ENCODE measurements around the gene TACC2.
"Not testable (repeated sequence)": the region's sequence is repeated elsewhere in the genome, so short reads cannot be mapped to it uniquely, and the experiment has no call there.

The TACC2 gene

GRCh38 chr10:122203180-122203579 is 214.2 kb downstream of the TACC2 start:
- not testable (repeated sequence) for DNase-seq

- no peak for DNase-seq
Observed at GRCh38 chr10:122204691-122205489, 215.9 kb downstream of the TACC2 start.

- no peak for DNase-seq
Observed at GRCh38 chr10:122206471-122207065, 217.6 kb downstream of the TACC2 start.

- DNase-seq, result no peak
Observed at GRCh38 chr10:122207163-122207562, 218.2 kb downstream of the TACC2 start.

- no peak for DNase-seq
Observed at GRCh38 chr10:122207596-122207995, 218.6 kb downstream of the TACC2 start.

GRCh38 chr10:122208571-122209430 is 219.8 kb downstream of the TACC2 start:
- DNase-seq, result no peak

GRCh38 chr10:122210481-122211265 is 221.7 kb downstream of the TACC2 start:
- no peak for DNase-seq

GRCh38 chr10:122213364-122213763 is 224.4 kb downstream of the TACC2 start:
- no peak for DNase-seq

- no peak for DNase-seq
Observed at GRCh38 chr10:122213766-122214165, 224.8 kb downstream of the TACC2 start.

GRCh38 chr10:122216047-122216446 is 227.1 kb downstream of the TACC2 start:
- no peak for DNase-seq

GRCh38 chr10:122219340-122219739 is 230.4 kb downstream of the TACC2 start:
- DNase-seq, result no peak

- no peak for DNase-seq
Observed at GRCh38 chr10:122220736-122221135, 231.8 kb downstream of the TACC2 start.

GRCh38 chr10:122221958-122222357 is 233.0 kb downstream of the TACC2 start:
- no peak for DNase-seq

GRCh38 chr10:122222638-122223037 is 233.7 kb downstream of the TACC2 start:
- no peak for DNase-seq

GRCh38 chr10:122224159-122224558 is 235.2 kb downstream of the TACC2 start:
- no peak for DNase-seq

- DNase-seq, result no peak
Observed at GRCh38 chr10:122225330-122225729, 236.4 kb downstream of the TACC2 start.

GRCh38 chr10:122227754-122228153 is 238.8 kb downstream of the TACC2 start:
- no peak for DNase-seq

GRCh38 chr10:122229666-122230065 is 240.7 kb downstream of the TACC2 start:
- DNase-seq, result no peak

GRCh38 chr10:122230222-122230621 is 241.3 kb downstream of the TACC2 start:
- DNase-seq, result no peak

- DNase-seq, result peak; percentile 85
Observed at GRCh38 chr10:122232769-122233168, 243.8 kb downstream of the TACC2 start.

- no peak for DNase-seq
Observed at GRCh38 chr10:122233857-122234348, 244.9 kb downstream of the TACC2 start.

- no peak for DNase-seq
Observed at GRCh38 chr10:122234416-122234815, 245.5 kb downstream of the TACC2 start.

All from amniotic stem cell (primary cell).